DOHH2 (cell line): ENCODE measurements around the gene WDFY2.

Source experiments
- H3F3A ChIP-seq: fragments of 200-600 bp; sonication (generic), shearing (Covaris generic); 2 replicates; pipeline ENCODE4 v1.6.0; 2016; ENCODE audit warnings: antibody characterized with exemption, mild to moderate bottlenecking; ENCODE audit not compliant: control insufficient read depth, insufficient read depth
- H3K27ac ChIP-seq: fragments of 200-600 bp; sonication (generic); 2 replicates; pipeline ENCODE4 v1.5.1; 2014; ENCODE audit warnings: low read depth, mild to moderate bottlenecking, low read length, moderate library complexity
- H3K27me3 ChIP-seq: fragments of 200-600 bp; sonication (generic); 2 replicates; pipeline ENCODE4 v1.6.1; 2014; ENCODE audit warnings: mild to moderate bottlenecking, low read length, mixed read lengths; ENCODE audit not compliant: control insufficient read depth
- H3K36me3 ChIP-seq: fragments of 200-600 bp; sonication (generic); 2 replicates; pipeline ENCODE4 v1.6.1; 2014; ENCODE audit warnings: mild to moderate bottlenecking, low read length, moderate library complexity, mixed read lengths; ENCODE audit not compliant: control insufficient read depth
- H3K4me1 ChIP-seq: fragments of 200-600 bp; sonication (generic); 2 replicates; pipeline ENCODE4 v1.6.1; 2014; ENCODE audit warnings: mild to moderate bottlenecking, low read length, mixed read lengths; ENCODE audit not compliant: control insufficient read depth
- H3K4me2 ChIP-seq: fragments of 200-600 bp; sonication (generic); 2 replicates; pipeline ENCODE4 v1.6.0; 2014; ENCODE audit warnings: mild to moderate bottlenecking, low read length, moderate library complexity
- H3K4me3 ChIP-seq: fragments of 200-600 bp; sonication (generic); 2 replicates; pipeline ENCODE4 v1.5.1; 2014; ENCODE audit warnings: mild to moderate bottlenecking, low read length, mixed read lengths
- H3K79me2 ChIP-seq: fragments of 200-600 bp; sonication (generic); 2 replicates; pipeline ENCODE4 v1.6.1; 2014; ENCODE audit warnings: mild to moderate bottlenecking, low read length, mixed read lengths; ENCODE audit not compliant: control insufficient read depth
- H3K9me2 ChIP-seq: fragments of 200-600 bp; sonication (generic); replicated peaks from 2 replicates; pipeline ENCODE4 v1.6.1; 2014; ENCODE audit warnings: mild to moderate bottlenecking, low read length, mixed read lengths; ENCODE audit not compliant: control insufficient read depth
- H3K9me3 ChIP-seq: fragments of 200-600 bp; sonication (generic); 2 replicates; pipeline ENCODE4 v1.6.1; 2014; ENCODE audit warnings: antibody characterized with exemption, low read length, mixed read lengths; ENCODE audit not compliant: control insufficient read depth, insufficient read depth
- H4K20me1 ChIP-seq: fragments of 200-600 bp; sonication (generic); 2 replicates; pipeline ENCODE4 v1.6.0; 2014; ENCODE audit warnings: low read depth, mild to moderate bottlenecking, antibody characterized with exemption, low read length, moderate library complexity; ENCODE audit not compliant: control insufficient read depth, insufficient read depth
- CTCF ChIP-seq: fragments of 200-600 bp; sonication (generic); IDR thresholded peaks from one replicate; pipeline ENCODE4 v1.5.1; 2014; ENCODE audit warnings: antibody characterized with exemption, mild to moderate bottlenecking, low read depth, low read length; ENCODE audit not compliant: poor library complexity, severe bottlenecking
- EZH2phosphoT487 ChIP-seq: fragments of 200-600 bp; sonication (generic); IDR thresholded peaks from 2 replicates; pipeline ENCODE4 v1.6.1; 2017; ENCODE audit warnings: borderline replicate concordance, mild to moderate bottlenecking, antibody characterized with exemption, low read length, moderate library complexity, mixed read lengths

WDFY2 gene

DNA sequence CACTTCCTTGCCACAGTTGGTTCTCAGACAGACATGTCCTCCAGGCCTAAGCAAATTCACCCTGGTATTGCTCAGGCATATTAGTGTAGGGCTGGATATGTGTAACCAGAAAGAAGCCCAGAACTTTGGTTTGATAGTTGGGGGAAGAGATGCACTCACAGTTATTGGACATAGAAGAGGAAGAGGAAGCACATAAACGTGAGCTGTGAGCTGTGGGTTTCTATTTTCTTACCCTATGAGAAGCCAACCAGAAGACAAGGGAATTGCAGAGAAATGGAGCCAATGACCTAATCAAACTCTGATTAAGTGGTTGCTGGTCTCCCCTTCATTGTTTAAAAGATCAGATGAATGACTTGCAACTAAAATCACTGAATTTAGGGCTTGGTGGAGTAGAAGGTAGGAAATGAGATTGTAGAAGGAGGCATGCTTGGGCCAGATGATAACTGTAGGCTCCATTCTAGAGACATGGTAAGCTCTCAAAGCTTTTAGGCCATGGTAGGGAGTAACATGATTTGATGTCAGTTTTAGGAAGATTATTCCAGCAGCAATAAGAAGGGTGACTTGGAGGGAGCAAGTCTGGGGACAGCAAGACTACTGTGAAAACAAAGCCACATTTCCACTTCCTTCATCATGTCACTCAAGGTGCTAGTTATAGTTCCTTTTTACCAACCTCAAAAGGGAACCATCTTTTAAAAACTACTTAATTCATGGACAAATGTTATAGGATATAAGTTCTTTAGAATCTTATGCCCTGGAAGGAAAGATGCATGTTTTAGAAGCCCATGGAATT is 24.1 kb upstream of the WDFY2 start:
- H3K27ac ChIP-seq: no peak overlapping the region
- H4K20me1 ChIP-seq: no peaks in the 10 kb centered on the region
- H3K4me2 ChIP-seq: no peak overlapping the region
- no peak overlapping the region for H3K4me3 ChIP-seq
- no peaks in the 10 kb centered on the region for H3K27me3 ChIP-seq
- TF ChIP-seq CTCF (no peak), EZH2phosphoT487 (no peak)
- H3K79me2 ChIP-seq: no peaks in the 10 kb centered on the region
- peaks cover 14% of the 10 kb centered on the region for H3K4me1 ChIP-seq
- H3K9me2 ChIP-seq: no peaks in the 10 kb centered on the region
- no peaks in the 10 kb centered on the region for H3K36me3 ChIP-seq
- no peaks in the 10 kb centered on the region for H3K9me3 ChIP-seq
- H3F3A ChIP-seq: no peaks in the 10 kb centered on the region

- Histone ChIP-seq H4K20me1 (no peaks in the 10 kb centered on the region), H3K9me3 (peaks cover under 1% of the 10 kb centered on the region; the same call in 1 of the 2 replicates), H3F3A (no peaks in the 10 kb centered on the region), H3K27ac (no peak overlapping the region), H3K4me2 (no peak overlapping the region), H3K9me2 (no peaks in the 10 kb centered on the region), H3K4me1 (peaks cover 14% of the 10 kb centered on the region), H3K27me3 (no peaks in the 10 kb centered on the region), H3K79me2 (no peaks in the 10 kb centered on the region), H3K36me3 (no peaks in the 10 kb centered on the region), H3K4me3 (no peak overlapping the region)
- TF ChIP-seq EZH2phosphoT487: no peak
- no peak for TF ChIP-seq CTCF
These were observed 22.1 kb upstream of the WDFY2 start for GRCh38 chr13:51562011-51562671.

- Histone ChIP-seq H3F3A (no peaks in the 10 kb centered on the region), H3K27ac (no peak overlapping the region), H3K9me2 (no peaks in the 10 kb centered on the region), H3K36me3 (no peaks in the 10 kb centered on the region), H3K9me3 (peaks cover 2% of the 10 kb centered on the region; the same call in 1 of the 2 replicates), H3K27me3 (no peaks in the 10 kb centered on the region), H3K4me1 (peaks cover 14% of the 10 kb centered on the region), H3K4me3 (no peak overlapping the region), H3K4me2 (no peak overlapping the region), H4K20me1 (no peaks in the 10 kb centered on the region), H3K79me2 (no peaks in the 10 kb centered on the region)
- no peak for TF ChIP-seq CTCF
- TF ChIP-seq EZH2phosphoT487: no peak
These were observed 20.0 kb upstream of the WDFY2 start for GRCh38 chr13:51564252-51564651.
